CD14-positive monocyte (primary cell): ENCODE data around the gene KCNK6. TPM values are rescaled to one million over a fixed set of nuclear protein-coding genes. Genes with fewer than 3 reads are reported as not detected.

ENCODE experiments used
- DNase-seq, 3 donors: peaks; one replicate each; pipeline ENCODE4 v3.0.0-alpha.2; 2011 to 2022
- H2AFZ ChIP-seq: 2 replicates; pipeline ENCODE4 v1.6.0; 2012; ENCODE audit warnings: mild to moderate bottlenecking, low read depth, low read length, inconsistent platforms; ENCODE audit not compliant: insufficient read depth, poor library complexity, severe bottlenecking
- H3K27ac ChIP-seq, 2 donors: 1 replicate in 1 of 2; 2 replicates in 1 of 2; pipeline ENCODE4 v1.5.1; 2012 to 2013; ENCODE audit warnings: low read length in 2 of 2, control low read depth in 1 of 2, inconsistent platforms in 1 of 2, low read depth in 1 of 2, mild to moderate bottlenecking in 1 of 2
- H3K27me3 ChIP-seq, 2 donors: one replicate each; pipeline versions ENCODE4 v1.6.0 to v1.6.1; 2011 to 2013; ENCODE audit warnings: low read length in 2 of 2; ENCODE audit not compliant: control insufficient read depth in 2 of 2, insufficient read depth in 2 of 2
- H3K36me3 ChIP-seq, 2 donors: replicated peaks in 1 of 2; 1 replicate in 1 of 2; 2 replicates in 1 of 2; pipeline versions ENCODE4 v1.5.1 to v1.6.1; 2012 to 2013; ENCODE audit warnings: low read length in 2 of 2, control low read depth in 1 of 2, inconsistent platforms in 1 of 2, mild to moderate bottlenecking in 1 of 2; ENCODE audit not compliant: insufficient read depth in 2 of 2, control insufficient read depth in 1 of 2
- H3K4me1 ChIP-seq, 2 donors: 1 replicate in 1 of 2; 2 replicates in 1 of 2; pipeline versions ENCODE4 v1.5.1 to v1.6.1; 2012 to 2013; ENCODE audit warnings: low read length in 2 of 2, control low read depth in 1 of 2, inconsistent platforms in 1 of 2, mild to moderate bottlenecking in 1 of 2, moderate library complexity in 1 of 2; ENCODE audit not compliant: insufficient read depth in 2 of 2, control insufficient read depth in 1 of 2
- H3K4me2 ChIP-seq: replicated peaks from 2 replicates; pipeline ENCODE3; 2012; ENCODE audit warnings: low read length, moderate library complexity, mild to moderate bottlenecking; ENCODE audit not compliant: poor library complexity, severe bottlenecking; ENCODE audit errors: extremely low read depth
- H3K4me3 ChIP-seq, 3 experiments: fragments of 200-600 bp in 1 of 3; sonication (generic) in 1 of 3; replicated peaks in 1 of 3; 1 replicate in 2 of 3; 2 replicates in 1 of 3; pipeline ENCODE4 v1.5.1; 2011 to 2013; ENCODE audit warnings: low read length in 3 of 3, mild to moderate bottlenecking in 3 of 3, control low read depth in 2 of 3, low read depth in 2 of 3, inconsistent platforms in 1 of 3, moderate library complexity in 1 of 3
- H3K79me2 ChIP-seq: 2 replicates; pipeline ENCODE4 v1.6.0; 2012; ENCODE audit warnings: mild to moderate bottlenecking, control low read depth, inconsistent platforms, low read length, moderate library complexity; ENCODE audit not compliant: insufficient read depth
- H3K9ac ChIP-seq: 2 replicates; pipeline ENCODE4 v1.6.0; 2017; ENCODE audit warnings: low read length, mild to moderate bottlenecking; ENCODE audit not compliant: insufficient read depth, poor library complexity, severe bottlenecking
- H3K9me3 ChIP-seq, 2 donors: replicated peaks in 1 of 2; 1 replicate in 1 of 2; 2 replicates in 1 of 2; pipeline versions ENCODE4 v1.5.1 to v1.6.1; 2012 to 2013; ENCODE audit warnings: low read length in 2 of 2, control low read depth in 1 of 2; ENCODE audit not compliant: control insufficient read depth in 1 of 2, insufficient read depth in 1 of 2
- H4K20me1 ChIP-seq: 2 replicates; pipeline ENCODE4 v1.6.0; 2012; ENCODE audit warnings: mild to moderate bottlenecking, low read length, control low read depth, moderate library complexity; ENCODE audit not compliant: insufficient read depth
- H3K27ac Mint-ChIP-seq, 7 donors: one replicate each; pipeline ENCODE4 v1.8.0; 2020; ENCODE audit warnings: mild to moderate bottlenecking in 7 of 7, mixed read lengths in 7 of 7, moderate library complexity in 6 of 7, inconsistent platforms in 2 of 7
- H3K27me3 Mint-ChIP-seq, 3 donors: one replicate each; pipeline ENCODE4 v1.8.0; 2021 to 2022; ENCODE audit warnings: low read depth in 3 of 3, mild to moderate bottlenecking in 3 of 3, mixed read lengths in 3 of 3, moderate library complexity in 3 of 3, inconsistent platforms in 1 of 3
- H3K36me3 Mint-ChIP-seq, 2 donors: one replicate each; pipeline ENCODE4 v1.8.0; 2020; ENCODE audit warnings: mixed read lengths in 2 of 2, inconsistent platforms in 1 of 2, mild to moderate bottlenecking in 1 of 2
- H3K4me1 Mint-ChIP-seq: one replicate; pipeline ENCODE4 v1.8.0; 2020; ENCODE audit warnings: mild to moderate bottlenecking, mixed read lengths
- H3K4me3 Mint-ChIP-seq, 2 donors: one replicate each; pipeline ENCODE4 v1.8.0; 2020; ENCODE audit warnings: mild to moderate bottlenecking in 2 of 2, mixed read lengths in 2 of 2, moderate library complexity in 1 of 2
- H3K9me3 Mint-ChIP-seq, 7 donors: one replicate each; pipeline ENCODE4 v1.8.0; 2020 to 2022; ENCODE audit warnings: mixed read lengths in 7 of 7, mild to moderate bottlenecking in 6 of 7, moderate library complexity in 6 of 7, inconsistent platforms in 2 of 7
- CTCF ChIP-seq: fragments of 200-600 bp; IDR thresholded peaks from one replicate; pipeline ENCODE4 v1.8.0; 2022; ENCODE audit warnings: antibody characterized with exemption, mild to moderate bottlenecking
- WGBS: methylation state at CpG from one replicate; pipeline ENCODE4 v1.1.5; 2013; ENCODE audit warnings: missing lambda C conversion rate; ENCODE audit not compliant: insufficient coverage; 5-methylcytosine and 5-hydroxymethylcytosine counted together
- intact Hi-C, 2 donors: fragments of 100-400 bp; cut with micrococcal nuclease; formaldehyde crosslinking; loops; one replicate each; pipeline versions ENCODE4 v1.15.0 to v1.15.1; 2023
- polyA plus RNA-seq, 3 donors: library from polyadenylated mRNA; depleted of rRNA in 1 of 3; unstranded in 2 of 3; stranded (reverse) in 1 of 3; fragments of 300-500 nt in 2 of 3; fragments of >200 nt in 1 of 3; fragmentation: Illumina TruSeq in 2 of 3; gene quantifications; 1 replicate in 2 of 3; 2 replicates in 1 of 3; pipeline ENCODE4 v1.2.3, GENCODE V29; 2012 to 2021

KCNK6 gene
- polyA plus RNA-seq, 3 donors = 7.3 to 21.5 (median 8.7) TPM

GRCh38 chr19:38304352-38304865, 15.2 kb upstream of the KCNK6 start:
- H3K4me3 Mint-ChIP-seq = no peak overlapping the region
- H2AFZ ChIP-seq = no peak overlapping the region
- no peaks in the 10 kb centered on the region for H4K20me1 ChIP-seq
- H3K36me3 Mint-ChIP-seq = peaks cover 27 to 39% of the 10 kb centered on the region in 2 donors
- H3K36me3 ChIP-seq = peaks cover 16 to 21% of the 10 kb centered on the region in 2 donors
- TF ChIP-seq CTCF = no peak
- H3K27ac Mint-ChIP-seq = no peak overlapping the region
- no peaks in the 10 kb centered on the region for H3K9me3 ChIP-seq
- peaks cover 23 to 31% of the 10 kb centered on the region in 2 donors for H3K4me1 ChIP-seq
- peak overlapping the region; percentile 54 for H3K4me2 ChIP-seq
- peaks cover 0 to 3% (median 0%) of the 10 kb centered on the region in 7 donors for H3K9me3 Mint-ChIP-seq
- peak overlapping the region; percentile 40 for H3K9ac ChIP-seq
- DNase-seq = no peak
- WGBS = 87% methylated on average over 20 of the region's 27 CpGs
- H3K27me3 Mint-ChIP-seq = peaks cover 4 to 12% (median 8%) of the 10 kb centered on the region in 3 donors
- no peak overlapping the region for H3K4me3 ChIP-seq
- no peaks in the 10 kb centered on the region for H3K27me3 ChIP-seq
- no peaks in the 10 kb centered on the region for H3K79me2 ChIP-seq
- intact Hi-C loops = no loop called here
- peaks cover 26% of the 10 kb centered on the region for H3K4me1 Mint-ChIP-seq
- no peak overlapping the region for H3K27ac ChIP-seq

- H3K27me3 Mint-ChIP-seq = peaks cover 4 to 11% (median 8%) of the 10 kb centered on the region in 3 donors
- no peaks in the 10 kb centered on the region for H3K9me3 ChIP-seq
- H3K27ac Mint-ChIP-seq = no peak overlapping the region
- no peak overlapping the region for H3K4me2 ChIP-seq
- no peak for DNase-seq
- peaks cover 18 to 21% of the 10 kb centered on the region in 2 donors for H3K36me3 ChIP-seq
- H3K27ac ChIP-seq = no peak overlapping the region
- H3K4me3 ChIP-seq = no peak overlapping the region
- H2AFZ ChIP-seq = no peak overlapping the region
- WGBS = 96% methylated on average over 27 of the region's 29 CpGs
- H3K27me3 ChIP-seq = no peaks in the 10 kb centered on the region
- no peaks in the 10 kb centered on the region for H4K20me1 ChIP-seq
- H3K36me3 Mint-ChIP-seq = peaks cover 30 to 45% of the 10 kb centered on the region in 2 donors
- TF ChIP-seq CTCF = no peak
- H3K79me2 ChIP-seq = no peaks in the 10 kb centered on the region
- intact Hi-C loops = no loop called here
- H3K9ac ChIP-seq = no peak overlapping the region
- H3K4me1 ChIP-seq = peaks cover 26 to 36% of the 10 kb centered on the region in 2 donors
- H3K4me3 Mint-ChIP-seq = no peak overlapping the region
- H3K9me3 Mint-ChIP-seq = peaks cover 0 to 3% (median 0%) of the 10 kb centered on the region in 7 donors
- H3K4me1 Mint-ChIP-seq = peaks cover 29% of the 10 kb centered on the region
These were observed 14.7 kb upstream of the KCNK6 start for GRCh38 chr19:38304866-38305429.
